Upper lobe of left lung (tissue), 4 donors: ENCODE data around the gene SCAMP3.

Experiments used
- CTCF ChIP-seq, 6 experiments: fragments of 450-650 bp in 4 of 6; fragments of 200-600 bp in 2 of 6; sonication (generic) in 2 of 6; IDR thresholded peaks; one replicate each; pipeline ENCODE4 v1.5.1; 2016 to 2019; ENCODE audit warnings: antibody characterized with exemption in 6 of 6
- POLR2A ChIP-seq, 4 donors: fragments of 450-650 bp; IDR thresholded peaks; one replicate each; pipeline ENCODE4 v1.5.1; 2016 to 2017; ENCODE audit warnings: antibody characterized with exemption in 4 of 4, mild to moderate bottlenecking in 2 of 4

GRCh38 chr1:155268630-155269029 is 6.5 kb upstream of the SCAMP3 start:
- TF ChIP-seq CTCF (IDR thresholded peaks at IDR 0.05), result no peak
- TF ChIP-seq POLR2A (IDR thresholded peaks at IDR 0.05), result no peak
